ENCODE data around the gene MAP2K1. TPM values are rescaled to one million over a fixed set of nuclear protein-coding genes. Genes with fewer than 3 reads are reported as not detected.
"Not testable (repeated sequence)": the region's sequence is repeated elsewhere in the genome, so short reads cannot be mapped to it uniquely, and the experiment has no call there.

MAP2K1 gene
- polyA plus RNA-seq, 3 donors, result 11.7 to 34.7 (median 27.7) TPM

- H3K27ac ChIP-seq (ENCODE audit: low read depth, low read length), result no peak overlapping the region
- WGBS, 3 donors, result 88 to 92% (median 90%) methylated on average over 13 to 14 of the region's 14 CpGs
Observed at GRCh38 chr15:66389098-66389858, 2.6 kb downstream of the MAP2K1 start.

GRCh38 chr15:66389859-66390381 is 3.2 kb downstream of the MAP2K1 start:
- no peak overlapping the region for H3K27ac ChIP-seq (ENCODE audit: low read depth, low read length)

- 23 to 87% (median 41%) methylated on average over 1 of the region's 1 CpG for WGBS, 3 donors
- H3K27ac ChIP-seq (ENCODE audit: low read depth, low read length), result no peak overlapping the region
Observed at GRCh38 chr15:66390678-66391077, 4.0 kb downstream of the MAP2K1 start.

- not testable (repeated sequence) for H3K27ac ChIP-seq (ENCODE audit: low read depth, low read length)
- 50 to 100% (median 72%) methylated on average over 1 of the region's 1 CpG for WGBS, 3 donors
Observed at GRCh38 chr15:66393037-66393436, 6.3 kb downstream of the MAP2K1 start.

DNA sequence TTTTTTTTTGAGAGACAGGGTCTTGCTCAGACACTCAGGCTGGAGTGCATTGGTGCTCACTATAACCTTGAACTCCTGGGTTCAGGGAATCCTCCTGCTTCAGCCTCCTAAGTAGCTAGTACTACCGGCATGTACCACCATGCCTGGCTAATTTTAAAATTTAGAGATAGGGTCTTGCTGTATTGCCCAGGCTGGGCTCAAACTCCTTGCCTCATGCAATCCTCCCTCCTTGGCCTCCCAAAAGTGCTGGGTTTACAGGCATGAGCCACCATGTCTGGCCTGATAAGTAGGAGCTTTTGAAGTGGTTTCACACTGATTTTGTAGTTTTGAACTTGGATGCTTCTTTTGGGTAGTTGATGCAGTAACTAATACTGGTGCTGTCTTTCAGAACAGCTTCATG is 7.8 kb downstream of the MAP2K1 start:
- no peak overlapping the region for H3K27ac ChIP-seq (ENCODE audit: low read depth, low read length)
- 94 to 100% (median 98%) methylated on average over 1 of the region's 1 CpG for WGBS, 3 donors

DNA sequence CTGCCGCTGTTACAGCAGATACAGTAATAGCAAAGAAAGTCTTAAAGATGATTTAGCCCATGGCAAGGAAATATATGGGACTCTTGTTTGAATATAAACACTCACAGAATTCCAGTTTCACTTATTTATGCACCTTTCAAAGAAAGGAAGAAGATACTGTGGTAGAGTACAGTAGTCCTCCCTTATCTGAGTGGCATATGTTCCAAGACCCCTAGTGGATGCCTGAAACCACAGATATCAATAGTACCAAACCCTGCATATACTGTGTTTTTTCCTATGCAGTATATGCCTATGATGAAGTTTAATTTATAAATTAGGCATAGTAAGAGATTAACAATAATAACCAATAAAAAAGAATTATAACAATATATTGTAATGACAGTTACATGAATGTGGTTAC is 8.2 kb downstream of the MAP2K1 start:
- no peak overlapping the region for H3K27ac ChIP-seq (ENCODE audit: low read depth, low read length)
- 94 to 100% (median 97%) methylated on average over 1 of the region's 1 CpG for WGBS, 3 donors

GRCh38 chr15:66399276-66399675 is 12.6 kb downstream of the MAP2K1 start:
- no peak overlapping the region for H3K27ac ChIP-seq (ENCODE audit: low read depth, low read length)
- WGBS, 3 donors, result 93 to 94% (median 94%) methylated on average over 8 of the region's 8 CpGs

DNA sequence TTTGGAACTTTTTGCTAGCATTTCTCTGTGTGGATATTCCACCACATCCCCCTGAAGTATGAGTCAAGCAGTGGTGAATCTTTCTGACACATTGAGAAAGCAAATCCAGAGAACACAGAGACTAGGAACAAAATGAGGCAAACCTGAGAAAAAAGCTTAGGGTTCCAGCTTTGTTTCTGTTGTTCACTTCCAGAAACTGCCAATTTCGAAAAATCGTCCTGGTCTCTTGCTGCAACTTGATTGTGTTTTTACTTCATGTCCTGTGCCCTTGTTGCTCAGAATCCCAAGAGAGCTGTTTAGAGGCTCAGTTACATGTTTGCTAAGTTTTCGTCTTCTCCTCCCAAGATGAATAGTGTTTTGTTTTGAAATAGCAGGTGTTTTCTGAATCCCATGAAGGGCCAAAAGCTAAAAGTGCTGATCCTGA is 13.7 kb downstream of the MAP2K1 start:
- 39 to 77% (median 41%) methylated on average over 3 of the region's 3 CpGs for WGBS, 3 donors
- no peak overlapping the region for H3K27ac ChIP-seq (ENCODE audit: low read depth, low read length)

- 60 to 89% (median 64%) methylated on average over 8 of the region's 8 CpGs for WGBS, 3 donors
- no peak overlapping the region for H3K27ac ChIP-seq (ENCODE audit: low read depth, low read length)
Observed at GRCh38 chr15:66401130-66402021, 14.7 kb downstream of the MAP2K1 start.

DNA sequence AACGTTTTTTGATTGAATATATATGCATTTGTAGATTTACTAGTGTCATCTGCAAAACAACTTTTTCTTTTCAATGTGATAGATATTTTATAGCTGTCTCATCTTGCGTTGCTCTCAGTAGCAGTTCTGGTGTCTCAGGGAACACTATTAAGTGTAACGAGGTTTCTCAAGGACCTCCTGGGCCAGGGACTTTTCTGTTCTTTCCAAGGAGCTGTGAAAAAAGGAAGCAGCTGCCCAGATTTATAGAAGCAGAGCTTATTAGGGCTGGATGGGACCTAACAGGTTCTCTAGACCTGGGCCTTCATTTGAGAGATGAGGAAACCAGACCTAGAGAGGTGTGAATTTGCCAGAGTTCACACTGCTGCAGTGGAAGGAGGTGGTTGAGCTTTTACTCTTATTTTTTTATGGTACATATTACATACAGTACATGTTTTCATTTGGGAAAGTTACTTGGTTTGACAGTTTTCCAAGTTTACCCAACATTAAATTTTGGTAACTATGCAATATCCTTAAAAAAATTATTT is 16.1 kb downstream of the MAP2K1 start:
- 70 to 91% (median 78%) methylated on average over 3 of the region's 3 CpGs for whole genome bisulfite sequencing, 3 donors

GRCh38 chr15:66403323-66403722 is 16.6 kb downstream of the MAP2K1 start:
- H3K27ac ChIP-seq (ENCODE audit: low read depth, low read length), result no peak overlapping the region
- WGBS, 3 donors, result 83 to 87% (median 84%) methylated on average over 5 of the region's 5 CpGs

More for the DNA sequence above, 16.1 kb downstream of the MAP2K1 start:
- H3K27ac ChIP-seq (ENCODE audit: low read depth, low read length), result no peak overlapping the region

GRCh38 chr15:66404122-66404521 is 17.4 kb downstream of the MAP2K1 start:
- H3K27ac ChIP-seq (ENCODE audit: low read depth, low read length), result no peak overlapping the region
- 55 to 68% (median 65%) methylated on average over 8 of the region's 8 CpGs for WGBS, 3 donors

GRCh38 chr15:66404532-66404931 is 17.8 kb downstream of the MAP2K1 start:
- no peak overlapping the region for H3K27ac ChIP-seq (ENCODE audit: low read depth, low read length)
- 37 to 69% (median 52%) methylated on average over 7 of the region's 7 CpGs for WGBS, 3 donors

GRCh38 chr15:66405007-66405406 is 18.3 kb downstream of the MAP2K1 start:
- no peak overlapping the region for H3K27ac ChIP-seq (ENCODE audit: low read depth, low read length)
- WGBS, 3 donors, result 51 to 76% (median 52%) methylated on average over 2 of the region's 2 CpGs

- WGBS, 3 donors, result 44 to 74% (median 50%) methylated on average over 3 of the region's 3 CpGs
- no peak overlapping the region for H3K27ac ChIP-seq (ENCODE audit: low read depth, low read length)
Observed at GRCh38 chr15:66405615-66406014, 18.9 kb downstream of the MAP2K1 start.

DNA sequence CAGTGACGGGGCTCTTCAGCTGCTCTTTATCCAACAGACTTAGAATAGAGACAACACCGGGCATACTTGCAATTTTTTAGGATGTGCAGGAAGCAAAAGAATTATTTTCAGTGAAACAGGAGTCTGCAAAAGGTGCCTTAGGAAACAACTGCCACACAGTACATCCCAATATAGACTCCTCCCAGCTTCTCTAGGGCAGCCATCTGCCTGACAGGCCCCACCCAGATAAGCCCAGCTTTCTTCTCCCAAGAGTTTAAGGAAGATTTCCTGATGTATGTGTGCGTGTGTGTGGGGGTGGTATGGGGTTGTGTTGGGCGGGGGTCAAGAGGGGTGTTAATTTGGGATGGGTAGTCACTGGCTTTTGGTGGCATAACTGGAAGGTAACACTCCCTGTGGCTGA is 21.5 kb downstream of the MAP2K1 start:
- no peak overlapping the region for H3K27ac ChIP-seq (ENCODE audit: low read depth, low read length)
- WGBS, 3 donors, result 88 to 91% (median 89%) methylated on average over 4 of the region's 4 CpGs

DNA sequence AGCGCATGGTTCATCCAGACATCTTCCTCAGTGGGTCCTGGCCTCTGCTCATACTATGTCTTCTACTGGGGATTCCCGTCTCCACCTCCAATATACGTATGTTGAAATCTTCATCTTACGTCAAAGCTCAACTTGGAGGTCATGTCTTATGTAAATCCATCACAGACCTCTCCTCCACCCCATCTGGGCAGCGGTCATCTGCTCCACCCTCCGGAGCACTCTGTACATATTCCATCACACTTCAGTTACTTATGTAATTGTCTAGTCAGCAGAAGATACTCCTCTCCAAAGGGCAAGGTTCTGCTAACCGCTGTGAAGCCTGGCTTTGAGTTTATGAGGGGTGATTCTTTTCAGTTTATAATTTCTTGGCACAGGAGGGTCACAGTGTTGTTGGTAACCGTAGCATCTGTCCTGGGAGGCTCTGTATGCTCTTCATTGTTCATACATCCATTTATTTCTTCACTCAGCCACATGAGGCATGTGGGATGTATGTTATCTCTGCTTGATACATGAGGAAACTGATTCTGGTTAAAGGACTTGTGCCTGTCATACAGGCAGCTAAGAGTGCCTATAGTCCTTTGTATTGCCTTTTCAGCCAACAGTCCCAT is 22.1 kb downstream of the MAP2K1 start:
- H3K27ac ChIP-seq (ENCODE audit: low read depth, low read length), result no peak overlapping the region
- 61 to 84% (median 64%) methylated on average over 8 of the region's 8 CpGs for whole genome bisulfite sequencing, 3 donors

GRCh38 chr15:66409565-66410108 is 22.9 kb downstream of the MAP2K1 start:
- H3K27ac ChIP-seq (ENCODE audit: low read depth, low read length), result no peak overlapping the region
- WGBS, 3 donors, result 80 to 91% (median 89%) methylated on average over 3 of the region's 3 CpGs

All from adipose tissue (tissue), 3 donors.